HepG2 (cell line): ENCODE results near the gene HOXA4. TPM values are rescaled to one million over a fixed set of nuclear protein-coding genes. Genes with fewer than 3 reads are reported as not detected.

Experiments
- ARID4A ChIP-seq: sonication (generic); formaldehyde crosslinking; IDR thresholded peaks from 2 replicates; pipeline ENCODE4 v1.5.0; 2020; ENCODE audit warnings: mild to moderate bottlenecking, missing genetic modification reagents, borderline replicate concordance
- ATF2 ChIP-seq: sonication (generic); formaldehyde crosslinking; IDR thresholded peaks from 2 replicates; pipeline ENCODE4 v1.4.0; 2020; ENCODE audit warnings: missing genetic modification reagents
- DMAP1 ChIP-seq: IDR thresholded peaks from 2 replicates; pipeline ENCODE4 v1.6.1; 2016
- FUBP1 ChIP-seq: sonication (generic); formaldehyde crosslinking; IDR thresholded peaks from 2 replicates; pipeline ENCODE4 v1.5.1; 2020; ENCODE audit warnings: missing genetic modification reagents, mild to moderate bottlenecking, borderline replicate concordance
- HIVEP1 ChIP-seq: sonication (generic); formaldehyde crosslinking; IDR thresholded peaks from 2 replicates; pipeline ENCODE4 v1.4.0; 2020; ENCODE audit warnings: mild to moderate bottlenecking, missing genetic modification reagents
- LCORL ChIP-seq, 2 experiments: fragments of 450-650 bp in 1 of 2; sonication (generic) in 1 of 2; formaldehyde crosslinking in 1 of 2; IDR thresholded peaks; 2 replicates each; pipeline versions ENCODE4 v1.5.0 to v1.6.1; 2017 to 2020; ENCODE audit warnings: antibody characterized with exemption in 1 of 2, missing genetic modification reagents in 1 of 2
- MAX ChIP-seq: IDR thresholded peaks from 2 replicates; pipeline ENCODE4 v1.6.1; 2012; ENCODE audit warnings: inconsistent platforms
- MTA1 ChIP-seq: sonication (generic); formaldehyde crosslinking; IDR thresholded peaks from 2 replicates; pipeline ENCODE4 v1.4.0; 2020; ENCODE audit warnings: missing genetic modification reagents, mild to moderate bottlenecking, borderline replicate concordance
- NR2F2 ChIP-seq: IDR thresholded peaks from 2 replicates; pipeline ENCODE4 v1.6.1; 2012; ENCODE audit warnings: low read depth, inconsistent platforms, borderline replicate concordance
- RBFOX2 ChIP-seq: fragments of 200-400 bp; formaldehyde crosslinking; IDR thresholded peaks from 2 replicates; pipeline ENCODE4 v1.6.1; 2017; ENCODE audit warnings: low read depth, mild to moderate bottlenecking, low read length
- SOX13 ChIP-seq, 3 experiments: fragments of 450-650 bp in 1 of 3; sonication (generic) in 1 of 3; formaldehyde crosslinking in 1 of 3; IDR thresholded peaks in 2 of 3; conservative IDR thresholded peaks in 1 of 3; 2 replicates each; pipeline versions ENCODE4 v1.5.0 to v1.6.1; 2016 to 2020; ENCODE audit warnings: antibody characterized with exemption in 1 of 3, mild to moderate bottlenecking in 1 of 3, missing compliant biosample characterization in 1 of 3, missing genetic modification reagents in 1 of 3, moderate library complexity in 1 of 3
- TRIM24 ChIP-seq: sonication (generic); formaldehyde crosslinking; IDR thresholded peaks from 2 replicates; pipeline ENCODE4 v1.8.0; 2022; ENCODE audit warnings: mild to moderate bottlenecking, missing genetic modification reagents
- YEATS4 ChIP-seq: sonication (generic); formaldehyde crosslinking; IDR thresholded peaks from 2 replicates; pipeline ENCODE4 v1.4.0; 2020; ENCODE audit warnings: missing genetic modification reagents, borderline replicate concordance
- ZBTB26 ChIP-seq: IDR thresholded peaks from 2 replicates; pipeline ENCODE4 v1.6.1; 2016; ENCODE audit warnings: missing compliant biosample characterization, missing genetic modification reagents, borderline replicate concordance
- ZBTB44 ChIP-seq: sonication (generic); formaldehyde crosslinking; IDR thresholded peaks from 2 replicates; pipeline ENCODE4 v1.4.0; 2020; ENCODE audit warnings: missing genetic modification reagents
- ZNF430 ChIP-seq: sonication (generic); formaldehyde crosslinking; IDR thresholded peaks from 2 replicates; pipeline ENCODE4 v1.9.0; 2021; ENCODE audit warnings: mild to moderate bottlenecking, missing genetic modification reagents
- polyA plus RNA-seq, 8 experiments: library from polyadenylated mRNA; depleted of rRNA in 3 of 8; stranded (reverse) in 7 of 8; unstranded in 1 of 8; fragments of >200 nt; fragmentation: Illumina TruSeq in 4 of 8; extraction: Trizol in 4 of 8; gene quantifications; 2 replicates each; pipeline versions ENCODE4 v1.2.1 to v1.2.3, GENCODE V29; 2011 to 2016; ENCODE audit warnings: low read depth in 4 of 8, missing spikeins in 1 of 8, mixed read lengths in 1 of 8; ENCODE audit not compliant: insufficient read depth in 1 of 8
- total RNA-seq, 5 experiments: library from RNA; depleted of rRNA; stranded (reverse); fragments of >200 nt; fragmentation: Illumina TruSeq; extraction: Trizol; gene quantifications; 2 replicates each; pipeline ENCODE4 v1.2.3, GENCODE V29; 2016; ENCODE audit warnings: low read depth in 1 of 5

Gene HOXA4
- total and polyA plus RNA-seq, 2 of the 13 experiments (the other 11 are each of a cell fraction or from before 2014, with no cell fraction given) = 2.4 to 5.4 TPM

- peak; percentile 31; the same call in 1 of the 2 replicates for TF ChIP-seq LCORL (IDR thresholded peaks at IDR 0.05)
- TF ChIP-seq LCORL (CRISPR knock-in tag; IDR thresholded peaks at IDR 0.05) = peak; percentile 89
- TF ChIP-seq MAX = peak; percentile 71
- peak; percentile 91; the same call in 1 of the 2 replicates for TF ChIP-seq ZNF430
- TF ChIP-seq RBFOX2 = peak; percentile 77
- no peak for TF ChIP-seq TRIM24
- TF ChIP-seq ZBTB44 (CRISPR knock-in tag) = no peak
- TF ChIP-seq NR2F2 = peak; percentile 18; the same call in 1 of the 2 replicates
- TF ChIP-seq YEATS4 (CRISPR knock-in tag) = peak; percentile 65; the same call in 1 of the 2 replicates
- no peak for TF ChIP-seq SOX13 (IDR thresholded peaks at IDR 0.05)
- peak in 1 of 2 experiments; percentile 76; a peak in 2 of 4 replicates for TF ChIP-seq SOX13 (CRISPR knock-in tag; conservative IDR thresholded peaks at IDR 0.05 in 1 of 2, IDR thresholded peaks at IDR 0.05 in 1 of 2)
- peak; percentile 37; the same call in 1 of the 2 replicates for TF ChIP-seq ATF2 (CRISPR knock-in tag)
- peak; percentile 29; the same call in 1 of the 2 replicates for TF ChIP-seq ZBTB26 (CRISPR knock-in tag)
- peak; percentile 68 for TF ChIP-seq ARID4A
- TF ChIP-seq MTA1 (CRISPR knock-in tag) = peak; percentile 67; the same call in 1 of the 2 replicates
- TF ChIP-seq FUBP1 (CRISPR knock-in tag) = no peak
- TF ChIP-seq HIVEP1 (CRISPR knock-in tag) = no peak; the same call in 1 of the 2 replicates
- TF ChIP-seq DMAP1 = peak; percentile 67
These were observed 8.3 kb downstream of the HOXA4 start (continued) for GRCh38 chr7:27122077-27122910.
